Glomerular visceral epithelial cell (primary cell): ENCODE results near the gene TBXA2R.

Source experiments
- DNase-seq: peaks from one replicate; pipeline ENCODE4 v3.0.0-alpha.2; 2016; ENCODE audit errors: extremely low spot score

TBXA2R gene

DNA sequence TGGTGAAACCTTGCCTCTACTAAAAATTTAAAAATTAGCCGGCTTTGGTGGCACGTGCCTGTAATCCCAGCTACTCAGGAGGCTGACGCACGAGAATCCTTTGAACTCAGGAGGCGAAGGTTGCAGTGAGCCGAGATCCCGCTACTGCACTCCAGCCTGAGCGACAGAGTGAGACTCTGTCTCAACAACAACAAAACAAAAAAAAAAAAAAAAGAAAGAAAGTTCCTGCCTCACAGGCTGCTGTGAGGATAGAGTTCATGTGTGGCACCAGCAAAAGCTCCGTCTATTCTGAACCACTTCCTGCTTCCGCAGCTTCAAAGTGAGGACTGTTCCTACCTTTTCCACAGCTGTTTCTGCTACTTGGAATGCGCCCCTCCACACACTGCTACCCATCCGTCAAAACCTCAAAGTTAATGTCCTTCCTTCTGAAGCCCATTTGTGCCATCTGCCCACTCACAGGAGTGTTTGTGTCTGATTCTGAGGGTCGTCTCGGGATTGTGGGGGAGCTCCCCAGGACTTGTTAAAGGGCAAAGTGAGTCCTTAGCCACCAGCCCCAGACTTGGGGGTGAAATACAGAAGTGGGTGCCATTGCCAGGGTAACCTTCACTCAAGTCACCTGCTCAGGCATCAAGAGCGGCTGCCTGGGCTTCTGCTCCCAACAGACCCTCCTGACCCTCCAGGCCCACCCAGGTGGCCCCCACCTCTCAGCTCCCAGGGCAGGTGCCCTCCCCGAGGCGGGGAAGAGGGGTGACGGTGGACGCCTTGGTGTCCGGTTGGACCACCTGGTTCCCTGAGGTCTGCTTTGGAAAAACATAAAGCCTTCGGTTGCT, 52.2 kb downstream of the TBXA2R start:
- peak; percentile 72 for DNase-seq

DNA sequence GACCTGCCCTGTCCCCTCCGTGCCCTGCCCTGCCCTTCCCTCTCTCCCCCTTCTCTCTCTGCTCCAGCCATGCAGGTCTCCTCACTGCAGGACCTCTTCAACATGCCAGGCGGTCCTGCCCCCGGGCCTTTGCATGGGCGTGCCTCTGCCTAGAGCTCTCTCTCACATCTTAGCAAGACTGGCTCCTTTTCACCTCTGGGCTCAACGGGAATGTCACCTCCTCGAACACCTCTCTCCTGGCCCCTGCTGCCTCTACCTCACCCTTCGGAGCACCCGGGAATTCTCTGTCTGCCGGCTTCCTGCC, 54.9 kb downstream of the TBXA2R start:
- no peak for DNase-seq

DNA sequence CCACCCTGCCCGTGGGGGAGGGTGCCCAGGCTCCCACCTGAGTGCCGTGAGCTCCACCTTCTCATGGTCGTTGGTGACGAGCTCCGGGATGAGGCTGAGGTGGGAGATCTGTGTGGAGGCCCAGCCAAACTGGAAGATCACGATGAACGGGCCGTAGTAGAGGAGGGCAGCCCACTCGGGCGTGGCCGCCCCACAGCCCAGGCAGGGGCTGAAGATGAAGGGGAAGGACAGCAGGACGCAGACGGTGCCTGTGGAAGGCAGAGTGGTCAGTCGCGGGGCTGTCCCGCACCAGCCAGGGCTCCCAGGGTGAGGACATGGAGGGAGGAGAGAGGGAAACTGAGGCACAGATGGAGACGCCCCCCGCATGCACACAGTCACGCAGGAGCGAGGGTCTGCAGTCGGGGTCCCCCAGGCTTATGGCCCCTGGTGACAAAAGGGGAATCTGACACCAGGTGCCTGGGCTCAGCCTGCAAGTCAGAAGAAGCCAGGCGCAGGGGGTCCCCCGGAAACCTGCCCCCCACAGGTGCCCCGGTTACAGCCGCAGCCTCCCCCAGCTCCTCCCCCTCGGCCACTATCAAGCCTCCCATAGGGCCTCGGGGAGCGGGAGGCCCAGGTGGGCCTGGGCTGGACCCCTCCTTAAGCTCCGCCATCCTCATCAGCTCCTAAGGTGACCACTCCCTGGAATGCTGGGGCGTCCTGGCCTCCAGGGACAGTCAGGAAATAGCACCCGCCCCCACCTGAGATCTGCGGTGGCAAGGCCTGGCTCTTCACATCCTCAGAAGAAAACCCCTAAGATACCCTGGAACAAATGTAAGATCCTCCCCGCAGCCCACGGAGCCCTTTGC, 55.5 kb downstream of the TBXA2R start:
- no peak for DNase-seq

DNA sequence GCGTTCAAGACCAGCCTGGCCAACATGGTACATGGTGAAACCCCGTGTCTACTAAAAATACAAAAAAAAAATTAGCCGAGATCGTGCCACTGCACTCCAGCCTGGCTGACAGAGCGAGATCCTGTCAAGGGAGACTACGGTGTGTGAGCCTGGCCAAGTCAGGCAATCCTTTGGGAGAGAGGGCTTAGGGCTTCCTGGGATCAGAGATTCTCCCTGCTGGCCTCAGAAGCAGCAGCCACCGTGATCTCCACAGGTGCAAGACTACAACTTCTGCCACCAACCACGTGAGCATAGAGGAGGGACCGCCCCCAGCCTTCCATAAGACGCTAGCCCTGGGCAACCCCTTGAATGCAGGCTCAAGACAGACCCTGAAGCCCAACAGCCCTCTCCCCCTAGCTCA, 56.9 kb downstream of the TBXA2R start:
- no peak for DNase-seq

DNA sequence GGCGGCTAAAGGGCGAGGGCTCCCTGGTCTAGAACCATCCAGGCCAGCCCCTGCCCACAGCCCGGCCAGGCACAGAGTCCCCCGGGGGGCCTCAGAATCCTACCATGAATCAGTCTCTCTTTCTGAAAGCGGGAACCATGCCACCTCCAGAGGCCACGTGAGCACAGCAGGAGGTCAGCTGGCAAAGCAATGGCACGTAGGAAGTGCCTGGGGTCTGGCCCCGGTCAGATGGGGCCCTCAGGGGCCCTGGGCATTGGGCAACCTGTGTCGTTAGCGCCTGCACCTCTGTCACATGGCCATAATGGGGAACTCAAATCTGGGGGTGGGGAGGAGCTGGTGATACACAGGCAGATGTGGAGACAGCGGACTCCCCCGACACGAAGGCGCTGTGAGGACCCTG, 58.1 kb downstream of the TBXA2R start:
- DNase-seq, result no peak

DNA sequence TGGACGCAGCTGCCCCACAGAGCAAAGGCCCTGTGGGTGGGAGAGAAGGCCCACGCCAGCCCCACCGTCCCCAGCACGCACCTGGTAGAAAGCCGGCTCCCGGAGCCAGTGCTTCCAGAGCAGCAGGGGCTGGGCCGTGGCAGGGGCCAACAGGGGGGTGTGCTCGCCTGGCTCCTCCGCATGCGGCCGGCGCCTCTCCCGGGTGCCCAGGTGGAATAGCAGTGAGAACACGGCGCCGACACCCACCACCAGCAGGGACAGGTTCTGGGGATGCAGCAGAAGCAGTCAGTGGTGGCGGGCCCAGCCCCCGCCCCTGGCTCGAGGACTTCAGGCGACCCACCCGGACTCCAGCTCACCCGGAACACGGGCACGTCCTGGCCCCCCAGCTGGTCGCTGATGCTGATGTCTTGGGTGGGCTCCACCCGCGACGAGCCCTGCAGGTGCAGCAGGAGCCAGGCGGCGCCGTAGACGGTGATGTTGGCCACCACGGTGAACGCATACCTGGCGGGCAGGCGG, 58.9 kb downstream of the TBXA2R start:
- DNase-seq, result no peak

DNA sequence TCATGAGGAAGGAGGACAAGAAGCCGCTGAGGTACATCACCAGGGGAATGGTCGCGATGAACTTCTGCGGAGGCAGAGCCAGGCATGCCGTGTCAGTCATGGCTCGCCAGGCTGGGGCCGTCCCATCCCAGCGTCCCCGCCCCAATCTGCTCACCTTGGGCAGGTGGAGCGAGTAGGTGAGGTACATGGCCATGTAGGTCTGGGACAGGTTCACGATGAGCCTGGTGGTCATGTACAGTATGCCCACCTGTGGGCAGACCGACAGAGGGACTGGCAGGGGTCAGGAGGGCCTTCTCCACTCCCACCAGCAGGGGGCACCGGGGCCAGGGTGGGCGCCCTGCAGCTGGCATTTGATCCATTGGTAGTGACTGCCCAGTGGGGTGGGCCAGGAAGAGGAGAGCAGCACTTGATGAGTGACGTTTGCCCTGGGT, 59.4 kb downstream of the TBXA2R start:
- no peak for DNase-seq

DNA sequence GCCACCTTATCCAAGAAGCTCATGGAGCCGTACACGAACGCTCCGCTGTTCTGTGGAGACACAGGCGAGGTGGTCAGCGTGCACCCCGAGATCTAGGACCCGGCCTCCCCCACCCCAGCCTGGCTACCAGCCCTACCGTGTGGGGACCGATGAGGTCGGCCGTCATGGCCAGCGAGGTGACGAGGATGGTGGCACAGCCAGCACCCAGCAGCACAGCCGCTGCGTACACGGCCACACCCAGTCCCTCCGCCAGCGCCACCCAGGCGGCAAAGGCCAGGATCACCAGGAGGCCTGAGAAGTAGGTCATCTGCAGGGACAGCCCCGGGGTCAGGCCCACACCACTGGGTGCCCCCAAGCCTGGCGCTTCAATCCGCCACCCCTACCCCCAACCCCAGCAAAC, 60.6 kb downstream of the TBXA2R start:
- DNase-seq, result no peak

DNA sequence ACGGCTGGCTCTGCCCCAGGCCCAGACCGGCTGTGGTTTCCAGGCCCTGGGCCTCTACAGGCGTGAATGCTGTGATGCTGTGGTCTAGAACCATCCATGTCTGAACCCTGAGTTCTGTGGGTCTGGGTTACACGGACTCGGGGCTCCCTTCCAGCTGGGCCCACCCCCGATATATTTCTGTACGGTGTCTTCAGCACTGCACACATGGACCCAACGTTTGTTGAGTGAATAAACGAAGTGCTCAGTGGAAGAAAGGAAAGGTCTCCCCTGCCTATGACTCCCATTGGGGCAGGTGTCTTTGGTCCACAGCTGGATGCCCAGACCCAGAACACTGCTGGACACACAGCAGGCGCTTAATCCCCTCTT, 61.0 kb downstream of the TBXA2R start:
- no peak for DNase-seq

DNA sequence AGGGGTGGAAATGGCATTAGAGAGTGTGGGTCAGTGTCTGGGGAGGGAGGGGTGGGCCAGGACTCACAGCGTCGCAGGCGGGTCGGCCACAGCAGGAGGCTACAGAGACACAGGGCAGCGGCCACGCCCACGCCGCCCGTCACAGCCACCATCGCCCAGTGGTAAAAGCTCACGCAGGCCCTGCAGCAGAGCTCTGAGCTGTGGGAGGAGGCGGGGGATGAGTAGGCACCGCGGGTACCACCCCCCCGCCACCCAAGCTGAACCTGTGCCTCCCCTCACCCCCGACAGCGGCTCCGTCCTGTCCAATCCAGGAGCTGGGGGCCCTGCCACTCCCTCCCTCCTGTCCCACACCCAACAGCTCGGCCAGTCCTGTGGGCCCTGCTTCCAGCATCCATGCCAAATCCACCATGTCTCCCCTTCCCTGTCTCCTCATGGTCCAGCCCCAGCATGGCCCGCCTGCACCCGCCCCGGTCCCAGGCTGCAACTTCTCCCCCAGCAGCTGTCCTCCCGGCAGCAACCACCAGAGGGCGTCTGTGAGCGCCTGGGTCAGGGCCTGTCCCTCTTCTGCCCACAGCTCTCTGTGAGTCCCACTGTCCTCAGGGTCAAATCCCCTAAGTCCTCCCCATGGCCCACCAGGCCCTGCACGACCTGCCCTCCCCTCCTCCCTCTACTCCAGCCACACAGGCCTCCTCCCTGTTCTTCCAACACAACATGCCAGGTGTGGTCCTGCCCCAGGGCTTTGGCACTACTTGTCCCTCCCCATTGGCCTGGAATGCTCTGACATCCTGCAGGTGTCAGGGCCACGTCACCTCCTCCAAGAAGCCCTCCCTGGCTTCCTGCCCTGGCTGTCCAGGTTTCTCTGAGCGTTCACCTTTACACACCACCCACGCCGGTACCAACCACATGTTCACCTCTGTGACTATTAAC, 61.7 kb downstream of the TBXA2R start:
- DNase-seq, result peak; percentile 72
